PC-9 (cell line): ENCODE data around the gene ATG16L1.

Experiments used
- EZH2 ChIP-seq: fragments of 200-600 bp; sonication (generic); IDR thresholded peaks from 2 replicates; pipeline ENCODE4 v1.8.0; 2017; ENCODE audit warnings: antibody characterized with exemption, low read depth
- TF ChIP-seq, protein P1 (sequence below): fragments of 200-600 bp; sonication (generic); conservative IDR thresholded peaks from 2 replicates; pipeline ENCODE4 v1.6.1; 2017; ENCODE audit warnings: mixed run types, antibody characterized with exemption, mild to moderate bottlenecking, moderate library complexity

DNA sequence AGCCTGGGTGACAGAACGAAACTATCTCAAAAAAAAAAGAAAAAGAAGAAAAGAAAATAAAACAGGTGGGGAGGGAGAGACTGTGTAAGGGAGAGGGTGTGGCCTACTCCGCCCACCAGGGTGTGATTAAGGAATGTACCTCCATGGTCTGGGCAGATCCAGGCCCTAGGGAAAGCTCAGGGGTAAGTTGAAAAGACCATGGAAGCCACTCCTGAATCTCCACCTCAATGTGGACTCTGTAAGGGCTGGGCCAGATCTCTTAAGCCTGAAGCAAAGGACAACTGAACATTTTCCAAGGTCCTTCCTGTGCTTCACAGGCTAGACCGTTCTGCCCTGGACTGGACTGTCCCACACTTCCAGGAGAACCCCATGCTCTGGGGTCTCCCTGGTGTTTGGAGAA, 9.7 kb upstream of the ATG16L1 start:
- TF ChIP-seq, protein P1, sequence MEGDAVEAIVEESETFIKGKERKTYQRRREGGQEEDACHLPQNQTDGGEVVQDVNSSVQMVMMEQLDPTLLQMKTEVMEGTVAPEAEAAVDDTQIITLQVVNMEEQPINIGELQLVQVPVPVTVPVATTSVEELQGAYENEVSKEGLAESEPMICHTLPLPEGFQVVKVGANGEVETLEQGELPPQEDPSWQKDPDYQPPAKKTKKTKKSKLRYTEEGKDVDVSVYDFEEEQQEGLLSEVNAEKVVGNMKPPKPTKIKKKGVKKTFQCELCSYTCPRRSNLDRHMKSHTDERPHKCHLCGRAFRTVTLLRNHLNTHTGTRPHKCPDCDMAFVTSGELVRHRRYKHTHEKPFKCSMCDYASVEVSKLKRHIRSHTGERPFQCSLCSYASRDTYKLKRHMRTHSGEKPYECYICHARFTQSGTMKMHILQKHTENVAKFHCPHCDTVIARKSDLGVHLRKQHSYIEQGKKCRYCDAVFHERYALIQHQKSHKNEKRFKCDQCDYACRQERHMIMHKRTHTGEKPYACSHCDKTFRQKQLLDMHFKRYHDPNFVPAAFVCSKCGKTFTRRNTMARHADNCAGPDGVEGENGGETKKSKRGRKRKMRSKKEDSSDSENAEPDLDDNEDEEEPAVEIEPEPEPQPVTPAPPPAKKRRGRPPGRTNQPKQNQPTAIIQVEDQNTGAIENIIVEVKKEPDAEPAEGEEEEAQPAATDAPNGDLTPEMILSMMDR = no peak
- no peak for TF ChIP-seq EZH2
